ENCODE measurements around the gene MLX.
"Not testable (repeated sequence)": the region's sequence is repeated elsewhere in the genome, so short reads cannot be mapped to it uniquely, and the experiment has no call there.

MLX gene

GRCh38 chr17:42581744-42582270 is 14.9 kb downstream of the MLX start:
- DNase-seq: no peak

- no peak for DNase-seq
These were observed 18.0 kb downstream of the MLX start for GRCh38 chr17:42584880-42585279.

- DNase-seq: no peak
These were observed 18.5 kb downstream of the MLX start for GRCh38 chr17:42585353-42585752.

DNA sequence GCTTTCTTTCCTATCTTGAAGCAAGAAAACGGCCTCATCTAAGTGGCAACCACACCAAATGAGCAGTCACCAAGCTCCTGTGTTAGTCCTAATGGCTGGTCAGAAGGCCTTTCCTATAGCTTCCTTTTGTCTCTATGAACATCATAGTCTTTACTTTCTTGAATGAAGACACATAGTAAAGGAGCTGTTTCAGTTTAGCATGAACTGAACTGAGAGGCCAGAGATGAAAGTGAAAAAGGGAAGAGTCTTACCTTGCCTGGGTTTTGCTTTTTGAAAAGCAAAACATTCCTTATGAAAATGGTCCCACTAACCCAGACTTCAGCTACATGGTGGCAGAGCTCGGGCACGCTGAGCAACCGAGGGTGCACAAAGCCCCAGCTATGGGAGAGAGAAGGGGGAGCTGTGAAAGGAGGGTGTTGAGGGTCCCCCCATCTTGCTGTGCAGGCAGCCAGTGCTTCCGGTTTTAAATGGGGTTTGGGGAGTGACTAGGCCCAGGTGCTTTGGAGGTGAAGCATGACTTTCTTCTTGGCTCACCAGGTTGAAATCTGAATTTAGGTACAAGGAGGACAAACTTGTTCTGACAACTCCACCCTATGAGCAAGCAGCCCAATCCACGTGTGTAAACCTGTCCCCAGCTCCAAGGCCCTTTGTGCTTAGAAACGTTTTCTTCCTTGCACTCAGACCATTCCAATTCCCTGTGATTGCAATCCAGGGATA is 19.8 kb downstream of the MLX start:
- no peak for DNase-seq

DNA sequence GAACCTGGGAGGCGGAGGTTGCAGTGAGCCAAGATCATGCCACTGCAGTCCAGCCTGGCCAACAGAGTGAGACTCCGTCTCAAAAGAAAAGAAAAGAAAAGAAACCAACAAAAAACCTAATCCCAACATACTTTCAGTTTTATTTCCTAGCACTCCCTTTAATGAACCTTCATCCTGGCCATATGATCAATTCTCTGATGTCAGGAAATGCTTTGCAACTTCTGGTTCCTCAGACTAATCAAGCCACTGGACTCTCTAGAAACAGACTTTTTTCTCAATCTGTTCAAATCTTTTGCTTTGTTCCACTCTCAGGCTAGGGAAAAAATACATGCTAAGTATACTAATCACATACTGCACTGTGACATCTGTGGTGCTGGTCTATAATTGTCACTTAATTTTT is 24.0 kb downstream of the MLX start:
- DNase-seq: no peak

GRCh38 chr17:42591411-42591810 is 24.5 kb downstream of the MLX start:
- DNase-seq: no peak

DNA sequence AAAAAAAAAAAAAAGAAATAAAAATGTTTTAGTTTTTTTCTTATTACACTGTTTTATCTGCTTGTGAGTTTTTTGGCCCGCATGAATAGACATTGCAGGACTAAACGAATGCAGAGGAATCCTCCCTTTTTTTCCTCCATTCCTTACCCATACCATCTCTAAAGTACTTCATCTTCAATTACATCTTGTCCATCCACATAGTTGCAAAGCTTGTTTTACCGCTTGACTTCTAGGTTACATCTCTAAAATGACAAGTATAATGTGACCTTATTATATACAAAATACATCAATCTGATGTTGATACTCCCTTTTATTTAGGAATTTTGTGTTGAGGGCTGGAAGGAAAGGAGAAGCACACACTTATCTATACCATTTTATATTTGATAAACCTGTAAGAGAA is 29.5 kb downstream of the MLX start:
- DNase-seq: no peak

- DNase-seq: no peak
These were observed 32.0 kb downstream of the MLX start for GRCh38 chr17:42598905-42599304.

- no peak for DNase-seq
These were observed 36.4 kb downstream of the MLX start for GRCh38 chr17:42603318-42603717.

DNA sequence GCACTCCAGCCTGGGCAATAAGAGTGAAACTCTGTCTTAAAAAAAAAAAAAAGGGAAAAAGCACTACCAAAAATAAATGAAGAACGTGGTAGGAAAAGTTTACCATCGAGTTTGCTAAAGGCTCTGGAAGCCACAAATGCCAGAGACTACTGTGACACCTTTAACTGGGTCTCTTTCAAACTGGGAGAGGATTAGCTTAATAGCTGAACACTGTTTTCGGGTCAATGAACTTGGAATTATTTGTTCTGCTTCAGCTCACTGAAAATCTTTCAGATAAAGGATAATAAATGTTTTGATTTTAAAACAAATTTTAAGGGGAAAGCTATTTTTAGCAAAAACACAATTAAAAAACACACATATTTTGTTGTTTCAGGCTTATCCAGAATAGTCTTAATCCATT is 40.9 kb downstream of the MLX start:
- no peak for DNase-seq

DNA sequence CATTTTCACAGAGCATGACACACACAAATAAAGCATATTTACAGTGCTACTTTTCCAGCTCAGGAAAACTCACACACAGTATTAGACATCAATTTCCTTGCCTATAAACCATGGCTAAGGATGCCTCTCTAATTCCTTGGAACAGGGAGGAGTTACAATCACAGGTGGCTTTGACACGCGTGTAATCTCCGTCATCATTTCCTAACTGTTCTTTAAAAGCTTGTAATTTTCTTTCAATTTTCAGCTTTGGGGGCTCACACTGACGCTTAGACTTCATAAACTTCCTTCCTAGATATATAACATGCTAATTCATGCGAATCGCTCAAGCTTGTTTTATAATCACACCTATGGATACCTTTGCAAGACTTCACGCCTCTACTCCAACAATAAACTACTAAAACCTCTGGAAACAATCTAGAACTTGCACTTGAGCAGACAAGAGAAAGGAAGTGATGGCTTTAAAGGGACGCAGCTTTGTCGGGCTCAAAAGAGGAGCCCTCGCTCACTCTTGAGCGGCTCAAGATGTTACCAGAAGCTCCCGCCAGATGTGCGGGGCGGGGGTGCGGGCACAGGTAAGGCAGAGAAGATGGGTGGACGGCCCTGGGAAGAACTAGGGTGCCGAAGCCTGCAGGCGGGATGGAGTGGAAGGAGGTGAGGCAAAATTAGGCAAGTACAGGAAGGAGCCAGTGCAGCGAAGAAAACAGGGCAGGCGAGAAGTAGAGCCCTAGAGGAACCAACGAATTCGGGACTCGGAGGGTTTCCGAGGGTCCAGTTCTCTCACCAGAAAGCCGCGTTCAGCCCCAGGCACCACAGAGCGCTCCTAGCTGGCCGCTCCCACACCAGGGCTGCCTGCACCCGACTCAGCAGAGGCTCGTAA is 41.6 kb downstream of the MLX start:
- peak in 1 of 4 experiments; percentile 17 for DNase-seq

GRCh38 chr17:42609182-42609813 is 42.4 kb downstream of the MLX start, which contains the start of the genes RETREG3 and TUBG1:
RETREG3 (minus strand) TSS chr17:42609374; CDS start chr17:42609324, 50 bp downstream.
TUBG1 (plus strand) TSS chr17:42609683; CDS start chr17:42609738, 55 bp downstream.
- peak; percentile 97 to 99 (median 98) for DNase-seq

- DNase-seq: peak in 2 of 4 experiments; percentile 8 to 35
These were observed 43.2 kb downstream of the MLX start for GRCh38 chr17:42609814-42610801.

- DNase-seq: no peak
These were observed 45.1 kb downstream of the MLX start for GRCh38 chr17:42612013-42612412.

DNA sequence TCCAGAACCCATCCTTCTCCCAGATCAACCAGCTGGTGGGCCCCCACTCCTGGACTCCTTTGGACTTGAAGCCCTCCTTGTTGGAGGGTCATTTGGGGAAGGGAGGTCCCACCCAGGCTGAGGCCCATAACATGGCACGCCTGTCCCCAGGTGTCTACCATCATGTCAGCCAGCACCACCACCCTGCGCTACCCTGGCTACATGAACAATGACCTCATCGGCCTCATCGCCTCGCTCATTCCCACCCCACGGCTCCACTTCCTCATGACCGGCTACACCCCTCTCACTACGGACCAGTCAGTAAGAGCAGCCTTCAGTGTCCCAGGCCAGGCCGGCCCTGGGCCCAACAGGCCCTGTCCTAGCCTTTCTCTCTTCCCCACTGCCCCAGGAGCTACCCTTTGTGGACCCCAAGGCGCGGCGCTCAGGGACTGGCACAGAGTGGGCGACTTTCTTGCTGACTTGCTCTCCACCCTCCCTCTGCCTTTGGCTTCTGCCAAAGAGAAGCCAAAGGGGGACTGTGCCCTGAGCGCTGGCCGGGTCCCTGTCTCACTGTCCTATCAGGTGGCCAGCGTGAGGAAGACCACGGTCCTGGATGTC is 46.9 kb downstream of the MLX start:
- no peak for DNase-seq

DNA sequence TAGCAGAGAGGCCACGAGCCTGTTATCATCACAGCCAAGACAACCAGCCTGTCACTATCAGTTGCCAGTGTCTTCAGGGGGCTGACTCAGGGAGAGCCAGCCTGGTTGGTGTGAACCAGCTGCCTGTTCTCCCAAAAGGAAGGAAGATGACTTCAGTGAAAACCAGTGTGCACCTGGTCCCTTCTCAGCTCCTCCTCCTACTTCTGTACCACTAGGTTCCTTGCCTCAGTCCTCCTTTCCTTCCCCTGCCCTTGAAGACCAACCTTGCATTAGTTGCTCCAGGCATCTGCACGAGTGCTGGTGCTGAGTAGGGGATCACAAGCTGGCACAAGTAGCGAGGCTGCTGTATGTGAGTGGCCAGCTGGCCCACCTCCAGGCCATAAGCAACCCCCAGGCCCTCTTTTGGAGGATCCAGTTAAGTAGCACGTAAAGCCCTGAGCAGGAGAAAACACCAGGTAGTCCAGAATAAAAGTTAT is 51.1 kb downstream of the MLX start:
- no peak for DNase-seq

DNA sequence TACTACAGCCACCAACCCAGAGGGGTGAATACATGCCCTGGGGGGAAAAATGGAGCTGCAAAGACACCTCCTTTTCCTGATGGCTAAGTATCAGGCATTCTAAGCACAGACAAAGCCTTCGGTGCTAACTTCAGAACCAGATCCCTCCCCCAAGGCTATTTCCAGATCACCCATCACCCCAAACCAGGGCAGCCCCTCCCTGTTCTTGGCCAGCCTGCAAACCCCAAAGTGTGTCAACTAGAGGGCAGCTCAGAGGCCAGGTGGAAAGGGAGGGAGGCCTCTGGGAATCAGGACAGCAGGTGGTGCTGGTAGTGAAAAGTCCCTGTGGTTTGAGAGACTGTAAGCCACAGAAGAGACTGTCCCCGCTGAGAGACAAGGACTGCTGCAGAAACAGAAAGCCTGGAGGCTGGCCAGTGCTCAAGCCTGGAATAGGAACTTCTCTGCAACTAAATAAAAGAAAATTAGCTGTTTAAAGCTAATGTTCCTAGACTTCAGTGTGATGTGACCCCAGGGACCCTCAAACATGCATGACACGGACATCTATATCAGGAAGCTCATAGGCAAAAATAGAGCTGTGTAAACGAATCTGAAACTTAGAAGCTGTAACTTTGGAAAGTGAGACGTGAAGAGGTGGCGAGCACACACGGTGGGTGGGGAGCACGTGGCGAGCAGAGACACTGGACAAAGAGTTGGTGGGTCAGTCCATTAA is 51.7 kb downstream of the MLX start:
- DNase-seq: no peak

DNA sequence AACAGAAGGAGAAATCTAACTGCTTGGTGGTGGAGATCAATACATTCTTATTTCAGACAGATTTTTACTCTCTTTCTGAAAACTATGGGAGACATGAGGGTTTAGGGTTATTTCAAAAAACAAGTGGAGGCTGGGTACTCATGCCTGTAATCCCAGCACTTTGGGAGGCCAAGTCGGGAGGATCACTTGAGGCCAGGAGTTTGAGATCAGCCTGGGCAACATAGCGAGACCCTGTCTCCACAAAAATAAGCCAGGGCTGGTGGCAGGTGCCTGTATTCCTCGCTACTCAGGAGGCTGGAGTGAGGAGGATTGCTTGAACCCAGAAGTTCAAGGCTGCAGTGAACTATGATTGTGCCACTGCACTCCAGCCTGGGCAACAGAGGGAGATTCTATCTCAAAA is 55.1 kb downstream of the MLX start:
- not testable (repeated sequence) for DNase-seq

Measured in activated CD4-positive, CD25-positive, alpha-beta regulatory T cell (primary cell).